ENCODE measurements around the gene RBM5. TPM values are rescaled to one million over a fixed set of nuclear protein-coding genes. Genes with fewer than 3 reads are reported as not detected.

Gene RBM5
- total RNA-seq, 1 donor, result 150 TPM

DNA sequence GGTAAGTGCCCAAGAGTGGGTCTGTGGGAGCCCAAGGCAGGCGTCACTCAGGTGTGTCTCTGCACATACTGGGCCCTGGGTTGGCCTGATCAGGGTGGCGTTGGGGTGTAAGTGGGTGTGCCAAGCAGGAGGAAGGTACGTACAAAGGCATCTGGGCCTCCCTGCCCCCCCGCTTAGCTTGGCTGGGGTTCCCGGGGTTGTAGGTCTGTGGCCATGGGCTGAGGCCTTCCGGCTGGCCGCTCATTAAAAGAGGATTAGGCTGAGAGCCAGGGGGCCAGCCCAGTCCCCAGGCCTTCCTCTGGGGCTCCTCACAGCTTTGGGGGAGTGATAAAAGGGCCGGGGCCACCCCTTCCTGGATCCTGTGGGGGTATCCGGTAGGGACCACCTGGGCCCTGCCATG, 79.7 kb downstream of the RBM5 start:
- Histone ChIP-seq H3K36me3 (ENCODE audit: insufficient read depth, low read length) (no peaks in the 10 kb centered on the region), H3K4me1 (ENCODE audit: insufficient read depth, low read length) (peaks cover 57% of the 10 kb centered on the region), H3K4me3 (ENCODE audit: insufficient read depth, low read length) (no peak overlapping the region), H3K27me3 (ENCODE audit: insufficient read depth, low read length) (no peaks in the 10 kb centered on the region), H3K9me3 (ENCODE audit: low read depth, low read length) (no peaks in the 10 kb centered on the region), H3K4me2 (ENCODE audit: insufficient read depth, low read length) (no peak overlapping the region), H2AFZ (ENCODE audit: low read length) (no peak overlapping the region), H4K20me1 (ENCODE audit: insufficient read depth, low read length) (no peaks in the 10 kb centered on the region), H3K79me2 (ENCODE audit: insufficient read depth, low read length) (peaks cover 45% of the 10 kb centered on the region), H3K27ac (ENCODE audit: low read depth, low read length) (peak overlapping the region; percentile 43)
- TF ChIP-seq, protein P1, sequence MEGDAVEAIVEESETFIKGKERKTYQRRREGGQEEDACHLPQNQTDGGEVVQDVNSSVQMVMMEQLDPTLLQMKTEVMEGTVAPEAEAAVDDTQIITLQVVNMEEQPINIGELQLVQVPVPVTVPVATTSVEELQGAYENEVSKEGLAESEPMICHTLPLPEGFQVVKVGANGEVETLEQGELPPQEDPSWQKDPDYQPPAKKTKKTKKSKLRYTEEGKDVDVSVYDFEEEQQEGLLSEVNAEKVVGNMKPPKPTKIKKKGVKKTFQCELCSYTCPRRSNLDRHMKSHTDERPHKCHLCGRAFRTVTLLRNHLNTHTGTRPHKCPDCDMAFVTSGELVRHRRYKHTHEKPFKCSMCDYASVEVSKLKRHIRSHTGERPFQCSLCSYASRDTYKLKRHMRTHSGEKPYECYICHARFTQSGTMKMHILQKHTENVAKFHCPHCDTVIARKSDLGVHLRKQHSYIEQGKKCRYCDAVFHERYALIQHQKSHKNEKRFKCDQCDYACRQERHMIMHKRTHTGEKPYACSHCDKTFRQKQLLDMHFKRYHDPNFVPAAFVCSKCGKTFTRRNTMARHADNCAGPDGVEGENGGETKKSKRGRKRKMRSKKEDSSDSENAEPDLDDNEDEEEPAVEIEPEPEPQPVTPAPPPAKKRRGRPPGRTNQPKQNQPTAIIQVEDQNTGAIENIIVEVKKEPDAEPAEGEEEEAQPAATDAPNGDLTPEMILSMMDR (IDR thresholded peaks at IDR 0.05; ENCODE audit: extremely low read depth, low read depth, low read length), result no peak
- DNase-seq (ENCODE audit: insufficient read length, low spot score, missing footprints), result no peak

Other genes with a start within 250 kb of the RBM5 start
- 1.4 and 2.4 TPM in 2 replicates for gene TRAIP, start 232.4 kb upstream of the RBM5 start, total RNA-seq
- gene CAMKV, start 219.0 kb upstream of the RBM5 start, total RNA-seq, result not detected in 2 replicates
- 0.72 and 1.8 TPM in 2 replicates for gene MST1R, start 185.0 kb upstream of the RBM5 start, total RNA-seq
- gene MON1A, start 159.1 kb upstream of the RBM5 start, total RNA-seq, result 13.0 and 14.1 TPM in 2 replicates
- 50.7 and 55.1 TPM in 2 replicates for gene RBM6, start 148.8 kb upstream of the RBM5 start, total RNA-seq
- 5.1 and 16.5 TPM in 2 replicates for gene SEMA3F, start 66.4 kb downstream of the RBM5 start, total RNA-seq
- not detected in 2 replicates for gene GNAT1, start 102.7 kb downstream of the RBM5 start, total RNA-seq
- 0.29 and 0.36 TPM in 2 replicates for gene SLC38A3, start 116.4 kb downstream of the RBM5 start, total RNA-seq
- 223 and 248 TPM in 2 replicates for gene GNAI2, start 147.3 kb downstream of the RBM5 start, total RNA-seq
- gene SEMA3B, start 180.2 kb downstream of the RBM5 start, total RNA-seq, result 5.9 and 10.1 TPM in 2 replicates
- gene LSMEM2, start 190.2 kb downstream of the RBM5 start, total RNA-seq, result not detected in 2 replicates
- 60.4 and 65.1 TPM in 2 replicates for gene IFRD2, start 203.5 kb downstream of the RBM5 start, total RNA-seq
- 1.8 and 4.1 TPM in 2 replicates for gene HYAL3, start 210.5 kb downstream of the RBM5 start, total RNA-seq
- gene NAA80, start 210.5 kb downstream of the RBM5 start, total RNA-seq, result 6.5 and 8.0 TPM in 2 replicates
- under 0.01 and 0.59 TPM in 2 replicates for gene HYAL1, start 214.7 kb downstream of the RBM5 start, total RNA-seq
- gene HYAL2, start 233.8 kb downstream of the RBM5 start, total RNA-seq, result 32.9 and 34.2 TPM in 2 replicates
- gene TUSC2, start 239.3 kb downstream of the RBM5 start, total RNA-seq, result 15.9 and 16.6 TPM in 2 replicates